Measurements from ENCODE around the gene ADCY2. TPM values are rescaled to one million over a fixed set of nuclear protein-coding genes. Genes with fewer than 3 reads are reported as not detected.

The ADCY2 gene
- total RNA-seq, 2 experiments from 2014 or later, result not detected

DNA sequence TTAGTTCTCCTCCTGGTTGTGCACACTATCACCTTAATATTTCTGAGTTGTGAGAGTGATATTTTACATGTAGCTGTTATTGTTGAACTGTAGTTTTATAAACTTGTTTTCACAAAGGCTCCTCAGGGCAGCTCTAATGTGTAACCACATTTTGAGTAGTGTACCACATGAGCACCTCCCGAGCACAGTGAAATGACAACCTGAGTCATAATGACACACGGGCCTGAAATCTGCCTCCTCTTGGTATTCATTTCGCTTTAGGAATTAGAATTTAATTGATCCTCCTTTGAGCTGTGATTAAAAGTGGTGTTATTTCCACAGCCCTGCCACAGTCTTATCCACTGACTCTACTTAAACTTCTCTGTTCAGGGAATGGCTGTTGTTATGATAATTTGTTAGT, 480.9 kb downstream of the ADCY2 start:
- H3K4me1 ChIP-seq (ENCODE audit: insufficient read depth, low read length, poor library complexity, severe bottlenecking), result peaks cover 21% of the 10 kb centered on the region
- no peak overlapping the region for H3K4me3 ChIP-seq (ENCODE audit: low read depth, low read length, poor library complexity, severe bottlenecking)
- ChIA-PET POLR2A (no interaction called here), CTCF (ENCODE audit: unreplicated experiment) (interaction anchor here (2.4 kb wide), 1 partner anchor 10 kb away, joined by 6 read pairs; no protein-coding TSS in a partner anchor)
- H3K4me2 ChIP-seq (ENCODE audit: low read length), result no peak overlapping the region
- no peak for TF ChIP-seq EZH2phosphoT487 (IDR thresholded peaks at IDR 0.05; ENCODE audit: borderline replicate concordance, low read depth, low read length)
- TF ChIP-seq, protein P1, sequence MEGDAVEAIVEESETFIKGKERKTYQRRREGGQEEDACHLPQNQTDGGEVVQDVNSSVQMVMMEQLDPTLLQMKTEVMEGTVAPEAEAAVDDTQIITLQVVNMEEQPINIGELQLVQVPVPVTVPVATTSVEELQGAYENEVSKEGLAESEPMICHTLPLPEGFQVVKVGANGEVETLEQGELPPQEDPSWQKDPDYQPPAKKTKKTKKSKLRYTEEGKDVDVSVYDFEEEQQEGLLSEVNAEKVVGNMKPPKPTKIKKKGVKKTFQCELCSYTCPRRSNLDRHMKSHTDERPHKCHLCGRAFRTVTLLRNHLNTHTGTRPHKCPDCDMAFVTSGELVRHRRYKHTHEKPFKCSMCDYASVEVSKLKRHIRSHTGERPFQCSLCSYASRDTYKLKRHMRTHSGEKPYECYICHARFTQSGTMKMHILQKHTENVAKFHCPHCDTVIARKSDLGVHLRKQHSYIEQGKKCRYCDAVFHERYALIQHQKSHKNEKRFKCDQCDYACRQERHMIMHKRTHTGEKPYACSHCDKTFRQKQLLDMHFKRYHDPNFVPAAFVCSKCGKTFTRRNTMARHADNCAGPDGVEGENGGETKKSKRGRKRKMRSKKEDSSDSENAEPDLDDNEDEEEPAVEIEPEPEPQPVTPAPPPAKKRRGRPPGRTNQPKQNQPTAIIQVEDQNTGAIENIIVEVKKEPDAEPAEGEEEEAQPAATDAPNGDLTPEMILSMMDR (conservative IDR thresholded peaks at IDR 0.05; ENCODE audit: low read length), result no peak
- H3K9me2 ChIP-seq (ENCODE audit: insufficient read depth, low read length), result no peaks in the 10 kb centered on the region
- H4K20me1 ChIP-seq (ENCODE audit: insufficient read depth, low read length), result peaks cover 12% of the 10 kb centered on the region
- H3K9me3 ChIP-seq (ENCODE audit: low read length), result no peaks in the 10 kb centered on the region
- no TSS peak for BruUV-seq (replicated peaks)
- DNase-seq (ENCODE audit: low spot score), result no peak
- intact Hi-C loops (cut with micrococcal nuclease; ENCODE audit: unreplicated experiment), result no loop called here
- H3K79me2 ChIP-seq (ENCODE audit: insufficient read depth, low read depth, low read length), result peaks cover 34% of the 10 kb centered on the region
- no peak overlapping the region for H3K27ac ChIP-seq (ENCODE audit: low read depth, low read length, poor library complexity, severe bottlenecking)
- H3K36me3 ChIP-seq (ENCODE audit: insufficient read depth, low read length), result peaks cover 98% of the 10 kb centered on the region
- no peak overlapping the region for H2AFZ ChIP-seq (ENCODE audit: low read length)

DNA sequence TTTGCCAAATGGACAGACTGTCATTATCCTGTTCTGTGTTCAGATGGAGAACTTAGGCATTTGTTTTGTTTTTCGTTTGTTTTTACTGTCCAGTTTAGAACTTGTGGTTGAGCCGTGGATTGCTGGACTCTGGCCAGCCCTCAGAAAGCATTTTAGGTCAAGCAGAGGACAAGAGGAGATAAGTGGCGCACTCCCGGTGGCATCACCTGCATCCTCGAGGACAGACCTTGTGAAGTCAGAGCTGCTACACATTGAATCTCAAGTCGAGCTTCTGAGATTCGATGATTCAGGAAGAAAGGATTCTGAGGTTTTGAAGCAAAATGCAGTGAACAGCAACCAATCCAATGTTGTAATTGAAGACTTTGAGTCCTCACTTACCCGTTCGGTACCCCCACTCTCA, 481.9 kb downstream of the ADCY2 start:
- H4K20me1 ChIP-seq (ENCODE audit: insufficient read depth, low read length), result peaks cover 6% of the 10 kb centered on the region
- H3K4me3 ChIP-seq (ENCODE audit: low read depth, low read length, poor library complexity, severe bottlenecking), result no peak overlapping the region
- intact Hi-C loops (cut with micrococcal nuclease; ENCODE audit: unreplicated experiment), result no loop called here
- TF ChIP-seq, protein P1 (conservative IDR thresholded peaks at IDR 0.05; ENCODE audit: low read length), result no peak
- no peak for TF ChIP-seq EZH2phosphoT487 (IDR thresholded peaks at IDR 0.05; ENCODE audit: borderline replicate concordance, low read depth, low read length)
- no peaks in the 10 kb centered on the region for H3K9me2 ChIP-seq (ENCODE audit: insufficient read depth, low read length)
- peaks cover 98% of the 10 kb centered on the region for H3K36me3 ChIP-seq (ENCODE audit: insufficient read depth, low read length)
- peaks cover 24% of the 10 kb centered on the region for H3K79me2 ChIP-seq (ENCODE audit: insufficient read depth, low read depth, low read length)
- CTCF ChIA-PET (ENCODE audit: unreplicated experiment), result interaction anchor here (2.4 kb wide), 1 partner anchor 9 kb away, joined by 6 read pairs; no protein-coding TSS in a partner anchor
- BruUV-seq (replicated peaks), result no TSS peak
- H3K9me3 ChIP-seq (ENCODE audit: low read length), result no peaks in the 10 kb centered on the region
- no peak for DNase-seq (ENCODE audit: low spot score)
- H2AFZ ChIP-seq (ENCODE audit: low read length), result no peak overlapping the region
- POLR2A ChIA-PET, result no interaction called here
- no peak overlapping the region for H3K4me2 ChIP-seq (ENCODE audit: low read length)
- peaks cover 11% of the 10 kb centered on the region for H3K4me1 ChIP-seq (ENCODE audit: insufficient read depth, low read length, poor library complexity, severe bottlenecking)
- H3K27ac ChIP-seq (ENCODE audit: low read depth, low read length, poor library complexity, severe bottlenecking), result no peak overlapping the region

DNA sequence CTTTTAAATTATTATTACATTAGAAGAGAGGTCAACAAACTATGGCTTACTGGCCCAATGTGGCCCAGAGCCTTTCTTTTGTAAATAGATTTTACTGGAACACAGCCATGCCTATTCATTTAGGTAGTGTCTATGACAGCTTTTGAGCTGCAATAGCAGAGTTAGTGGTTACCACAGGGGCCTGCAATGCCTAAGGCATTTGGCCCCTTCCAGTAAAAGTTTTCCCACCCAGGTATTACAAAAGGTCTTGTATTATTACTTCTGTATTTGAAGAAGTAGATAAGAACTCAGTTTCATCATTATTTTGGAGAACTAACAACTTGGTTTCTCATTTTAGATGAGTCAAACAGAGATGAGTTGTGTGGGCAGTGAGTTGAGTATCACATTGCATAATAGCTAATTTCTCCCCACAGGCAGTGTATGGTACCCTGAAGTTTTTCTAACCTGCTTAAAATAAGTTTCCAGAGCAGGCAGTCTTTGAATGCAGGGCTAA, 482.5 kb downstream of the ADCY2 start:
- H3K4me1 ChIP-seq (ENCODE audit: insufficient read depth, low read length, poor library complexity, severe bottlenecking), result peaks cover 5% of the 10 kb centered on the region
- H3K4me2 ChIP-seq (ENCODE audit: low read length), result no peak overlapping the region
- no peaks in the 10 kb centered on the region for H3K9me3 ChIP-seq (ENCODE audit: low read length)
- H3K4me3 ChIP-seq (ENCODE audit: low read depth, low read length, poor library complexity, severe bottlenecking), result no peak overlapping the region
- no peak for TF ChIP-seq EZH2phosphoT487 (IDR thresholded peaks at IDR 0.05; ENCODE audit: borderline replicate concordance, low read depth, low read length)
- TF ChIP-seq, protein P1 (conservative IDR thresholded peaks at IDR 0.05; ENCODE audit: low read length), result no peak
- ChIA-PET CTCF (ENCODE audit: unreplicated experiment) (interaction anchor here (2.4 kb wide), 1 partner anchor 8 kb away, joined by 6 read pairs; no protein-coding TSS in a partner anchor), POLR2A (no interaction called here)
- intact Hi-C loops (cut with micrococcal nuclease; ENCODE audit: unreplicated experiment), result no loop called here
- no peak for DNase-seq (ENCODE audit: low spot score)
- no peaks in the 10 kb centered on the region for H3K9me2 ChIP-seq (ENCODE audit: insufficient read depth, low read length)
- BruUV-seq (replicated peaks), result no TSS peak
- peaks cover 98% of the 10 kb centered on the region for H3K36me3 ChIP-seq (ENCODE audit: insufficient read depth, low read length)
- H2AFZ ChIP-seq (ENCODE audit: low read length), result no peak overlapping the region
- H3K27ac ChIP-seq (ENCODE audit: low read depth, low read length, poor library complexity, severe bottlenecking), result no peak overlapping the region
- H3K79me2 ChIP-seq (ENCODE audit: insufficient read depth, low read depth, low read length), result peaks cover 18% of the 10 kb centered on the region
- H4K20me1 ChIP-seq (ENCODE audit: insufficient read depth, low read length), result peaks cover 6% of the 10 kb centered on the region; the same call in 1 of the 2 replicates

Measured in OCI-LY7 (cell line).